Kidney (tissue), 14 donors: ENCODE data around the gene CST5. TPM values are rescaled to one million over a fixed set of nuclear protein-coding genes. Genes with fewer than 3 reads are reported as not detected.

ENCODE experiments used
- DNase-seq, 5 donors: peaks; one replicate each; pipeline ENCODE4 v3.0.0-alpha.2; 2013 to 2020
- FAIRE-seq: peaks from 2 replicates; lab custom pipeline; 2012; peaks lifted over from hg19 to GRCh38; lab: Jason Lieb, UNC
- H3K27ac ChIP-seq, 2 donors: one replicate each; pipeline ENCODE4 v1.7.0; 2013; ENCODE audit warnings: low read depth in 2 of 2, low read length in 2 of 2, inconsistent platforms in 1 of 2
- H3K27me3 ChIP-seq: one replicate; pipeline ENCODE4 v1.7.1; 2013; ENCODE audit warnings: low read length, inconsistent platforms; ENCODE audit not compliant: control insufficient read depth, insufficient read depth
- H3K36me3 ChIP-seq, 3 donors: one replicate each; pipeline versions ENCODE4 v1.7.0 to v1.7.1; 2013; ENCODE audit warnings: low read length in 3 of 3, control low read depth in 1 of 3, inconsistent platforms in 1 of 3; ENCODE audit not compliant: insufficient read depth in 3 of 3, control insufficient read depth in 2 of 3
- H3K4me1 ChIP-seq, 3 donors: one replicate each; pipeline versions ENCODE4 v1.7.0 to v1.7.1; 2013; ENCODE audit warnings: low read length in 3 of 3, inconsistent platforms in 1 of 3, low read depth in 1 of 3; ENCODE audit not compliant: control insufficient read depth in 2 of 3, insufficient read depth in 2 of 3
- H3K4me3 ChIP-seq, 3 donors: one replicate each; pipeline versions ENCODE4 v1.7.0 to v1.8.1; 2013; ENCODE audit warnings: low read length in 3 of 3, control low read depth in 1 of 3, inconsistent platforms in 1 of 3
- H3K9ac ChIP-seq, 3 donors: one replicate each; pipeline versions ENCODE4 v1.7.0 to v1.7.1; 2013; ENCODE audit warnings: low read length in 3 of 3, control low read depth in 1 of 3, inconsistent platforms in 1 of 3
- H3K9me3 ChIP-seq, 3 donors: one replicate each; pipeline versions ENCODE4 v1.7.0 to v1.7.1; 2013; ENCODE audit warnings: low read length in 3 of 3, control low read depth in 1 of 3, inconsistent platforms in 1 of 3; ENCODE audit not compliant: control insufficient read depth in 2 of 3, insufficient read depth in 1 of 3
- CTCF ChIP-seq: IDR thresholded peaks from 3 replicates; pipeline ENCODE4 v1.5.1; 2012; ENCODE audit warnings: mild to moderate bottlenecking, moderate library complexity, borderline replicate concordance; ENCODE audit not compliant: insufficient read depth; ENCODE audit errors: extremely low read depth
- intact Hi-C: fragments of 100-400 bp; cut with DNase I; formaldehyde crosslinking; loops from one replicate; pipeline ENCODE4 v1.11.1; 2022
- polyA plus RNA-seq: library from polyadenylated mRNA; stranded (reverse); fragments of 350-450 nt; fragmentation: Illumina TruSeq; extraction: RNeasy Lipid Tissue Mini Kit (QIAGEN cat#74804); gene quantifications from one replicate; pipeline ENCODE4 v1.2.3, GENCODE V29; 2014; ENCODE audit warnings: low read depth, low replicate concordance; ENCODE audit not compliant: insufficient read depth
- total RNA-seq: library from RNA; stranded (reverse); fragmentation: NEBNext Ultra II Directional; extraction: Animal tissue kit (Norgen Biotek cat#: 25700); gene quantifications from one replicate; pipeline ENCODE4 v1.2.1, GENCODE V29; 2021
- donor health status: control.
- donor health status: control.
- donor health status: control.
- donor health status: control.
- donor health status: control.
- donor health status: DM: yes; HTN: yes; CAD: no.
- donor health status: Normal renal cell carcinoma (clear cell type).

CST5 gene
- total and polyA plus RNA-seq, 2 donors from 2014 or later: not detected

- DNase-seq: peak in 4 of 5 donors; percentile 67 to 82 (median 78)
- H3K9ac ChIP-seq: peak overlapping the region in 1 of 3 donors; percentile 12
- intact Hi-C loops: no loop called here
- no peaks in the 10 kb centered on the region for H3K9me3 ChIP-seq
- no peaks in the 10 kb centered on the region for H3K27me3 ChIP-seq
- no peaks in the 10 kb centered on the region for H3K4me1 ChIP-seq
- FAIRE-seq: no peak
- H3K4me3 ChIP-seq: no peak overlapping the region
- peak; percentile 64 for TF ChIP-seq CTCF
- no peaks in the 10 kb centered on the region for H3K36me3 ChIP-seq
- no peak overlapping the region for H3K27ac ChIP-seq
Measured at GRCh38 chr20:23889775-23890187, 10.2 kb upstream of the CST5 start.

- Histone ChIP-seq H3K27me3 (no peaks in the 10 kb centered on the region), H3K4me3 (no peak overlapping the region), H3K9ac (no peak overlapping the region), H3K36me3 (no peaks in the 10 kb centered on the region), H3K4me1 (no peaks in the 10 kb centered on the region), H3K27ac (no peak overlapping the region), H3K9me3 (no peaks in the 10 kb centered on the region)
- no peak for FAIRE-seq
- intact Hi-C loops: no loop called here
- no peak for DNase-seq
- TF ChIP-seq CTCF: no peak
Measured at GRCh38 chr20:23887856-23888255, 8.3 kb upstream of the CST5 start.

GRCh38 chr20:23884771-23885162 is 5.2 kb upstream of the CST5 start:
- no peak overlapping the region for H3K4me3 ChIP-seq

More at GRCh38 chr20:23884771-23885162, 5.2 kb upstream of the CST5 start:
- H3K27ac ChIP-seq: no peak overlapping the region
- no peaks in the 10 kb centered on the region for H3K4me1 ChIP-seq
- no peak for DNase-seq
- H3K9ac ChIP-seq: no peak overlapping the region
- no peaks in the 10 kb centered on the region for H3K27me3 ChIP-seq
- no peaks in the 10 kb centered on the region for H3K36me3 ChIP-seq
- H3K9me3 ChIP-seq: no peaks in the 10 kb centered on the region
- no peak for TF ChIP-seq CTCF
- FAIRE-seq: no peak
- intact Hi-C loops: no loop called here
